A549 (cell line): ENCODE data around the gene CARD9. TPM values are rescaled to one million over a fixed set of nuclear protein-coding genes. Genes with fewer than 3 reads are reported as not detected.

Source experiments
- ATAC-seq, 2 experiments: fragments of 200-7000 bp in 1 of 2; fragments of >200 bp in 1 of 2; cut with Nextera tagmentation in 1 of 2; cut with Tn5 transposase in 1 of 2; 3 replicates each; pipeline versions ENCODE4 v1.8.0 to v1.9.1; 2018 to 2020; ENCODE audit warnings: mild to moderate bottlenecking in 1 of 2, moderate library complexity in 1 of 2
- CTCF ChIA-PET: fragments of 300-600 bp; sonication (Branson Sonifier 250); formaldehyde crosslinking; extraction: SDS; loops from one replicate; lab custom pipeline; 2021; ENCODE audit warnings: antibody characterized with exemption, inconsistent platforms; lab: Yijun Ruan, JAX
- POLR2A ChIA-PET: fragments of 350-600 bp; formaldehyde crosslinking; extraction: SDS; loops from one replicate; lab custom pipeline; 2021; ENCODE audit warnings: antibody characterized with exemption, inconsistent platforms; lab: Yijun Ruan, JAX
- DNase-seq, 2 experiments: peaks; one replicate each; pipeline versions ENCODE4 v3.0.0 to v3.0.0-alpha.2; 2011 to 2016; ENCODE audit warnings: low read depth in 1 of 2, low spot score in 1 of 2
- FAIRE-seq: peaks from 2 replicates; lab custom pipeline; 2011; peaks lifted over from hg19 to GRCh38; lab: Jason Lieb, UNC
- H3K27ac ChIP-seq, 2 experiments: fragments of >200 bp; sonication (Bioruptor Twin); formaldehyde crosslinking; 3 replicates each; pipeline ENCODE4 v1.5.1; 2016 to 2017
- H3K4me1 ChIP-seq: fragments of >200 bp; sonication (Bioruptor Twin); formaldehyde crosslinking; 3 replicates; pipeline ENCODE4 v1.6.1; 2016
- H3K4me2 ChIP-seq: fragments of >200 bp; sonication (Bioruptor Twin); formaldehyde crosslinking; 3 replicates; pipeline ENCODE4 v1.6.1; 2016
- H3K4me3 ChIP-seq: fragments of >200 bp; sonication (Bioruptor Twin); formaldehyde crosslinking; 3 replicates; pipeline ENCODE4 v1.5.1; 2016
- H3K9me3 ChIP-seq: fragments of >200 bp; sonication (Bioruptor Twin); formaldehyde crosslinking; 3 replicates; pipeline ENCODE4 v1.6.1; 2016
- CBX2 ChIP-seq: fragments of 200-600 bp; sonication (generic); IDR thresholded peaks from 2 replicates; pipeline ENCODE4 v1.6.1; 2016; ENCODE audit warnings: low read depth, mild to moderate bottlenecking, borderline replicate concordance
- CHD2 ChIP-seq: fragments of 150-350 bp; IDR thresholded peaks from 2 replicates; pipeline ENCODE4 v1.6.1; 2014; ENCODE audit warnings: low read length; ENCODE audit not compliant: partially characterized antibody
- CHD4 ChIP-seq: fragments of 200-600 bp; sonication (generic); IDR thresholded peaks from 2 replicates; pipeline ENCODE4 v1.6.1; 2016; ENCODE audit warnings: antibody characterized with exemption, mild to moderate bottlenecking, borderline replicate concordance
- EHF ChIP-seq: fragments of 250-450 bp; sonication (Bioruptor Pico); IDR thresholded peaks from 2 replicates; pipeline ENCODE4 v1.5.0; 2020; ENCODE audit warnings: mild to moderate bottlenecking
- EP300 ChIP-seq, 2 experiments: fragments of >200 bp; sonication (Bioruptor Twin); formaldehyde crosslinking; IDR thresholded peaks; 2 replicates in 1 of 2; 3 replicates in 1 of 2; pipeline ENCODE4 v1.6.1; 2016 to 2017
- FOSB ChIP-seq: fragments of 250-450 bp; sonication (Bioruptor Pico); IDR thresholded peaks from 2 replicates; pipeline ENCODE4 v1.5.0; 2020; ENCODE audit warnings: mild to moderate bottlenecking, moderate library complexity
- FOXS1 ChIP-seq: fragments of 250-450 bp; sonication (Bioruptor Pico); IDR thresholded peaks from 2 replicates; pipeline ENCODE4 v1.5.0; 2020; ENCODE audit warnings: mild to moderate bottlenecking, moderate library complexity
- GATA3 ChIP-seq: IDR thresholded peaks from 2 replicates; pipeline ENCODE4 v1.6.1; 2012; ENCODE audit warnings: borderline replicate concordance
- HDAC2 ChIP-seq: fragments of 200-600 bp; sonication (generic); IDR thresholded peaks from 2 replicates; pipeline ENCODE4 v1.6.1; 2016
- HES2 ChIP-seq: fragments of >200 bp; sonication (Bioruptor Twin); formaldehyde crosslinking; IDR thresholded peaks from 2 replicates; pipeline ENCODE4 v1.6.1; 2016
- HEYL ChIP-seq: fragments of 250-450 bp; sonication (Bioruptor Pico); IDR thresholded peaks from 2 replicates; pipeline ENCODE4 v1.8.0; 2021; ENCODE audit warnings: mild to moderate bottlenecking, moderate library complexity
- HOXA7 ChIP-seq: fragments of 250-450 bp; sonication (Bioruptor Pico); IDR thresholded peaks from 2 replicates; pipeline ENCODE4 v1.5.0; 2020; ENCODE audit warnings: mild to moderate bottlenecking, moderate library complexity
- KDM1A ChIP-seq: fragments of 200-600 bp; sonication (generic); IDR thresholded peaks from 2 replicates; pipeline ENCODE4 v1.6.1; 2016; ENCODE audit warnings: low read depth, mild to moderate bottlenecking
- NFE2L2 ChIP-seq: fragments of 150-350 bp; conservative IDR thresholded peaks from 2 replicates; pipeline ENCODE4 v1.6.1; 2014; ENCODE audit warnings: low read length
- NPAS2 ChIP-seq: fragments of 250-450 bp; sonication (Bioruptor Pico); IDR thresholded peaks from 2 replicates; pipeline ENCODE4 v1.8.0; 2022; ENCODE audit warnings: mild to moderate bottlenecking, moderate library complexity, borderline replicate concordance
- POLR2A ChIP-seq: IDR thresholded peaks from 2 replicates; pipeline ENCODE4 v1.6.1; 2012; ENCODE audit warnings: mild to moderate bottlenecking, low read length
- RARB ChIP-seq: fragments of 250-450 bp; sonication (Bioruptor Pico); IDR thresholded peaks from 2 replicates; pipeline ENCODE4 v1.8.0; 2021; ENCODE audit warnings: mild to moderate bottlenecking, moderate library complexity
- RFX5 ChIP-seq: fragments of 450-650 bp; IDR thresholded peaks from 2 replicates; pipeline ENCODE4 v1.7.1; 2014; ENCODE audit warnings: antibody characterized with exemption, mild to moderate bottlenecking, moderate library complexity
- RNF2 ChIP-seq: fragments of 200-600 bp; sonication (generic); IDR thresholded peaks from 2 replicates; pipeline ENCODE4 v1.6.1; 2016; ENCODE audit warnings: low read depth, mild to moderate bottlenecking, antibody characterized with exemption, moderate library complexity, borderline replicate concordance
- USF2 ChIP-seq: fragments of 450-650 bp; IDR thresholded peaks from 2 replicates; pipeline ENCODE4 v1.6.1; 2014; ENCODE audit warnings: antibody characterized with exemption
- ZNF302 ChIP-seq: fragments of 250-450 bp; sonication (Bioruptor Pico); IDR thresholded peaks from 2 replicates; pipeline ENCODE4 v1.9.0; 2021; ENCODE audit warnings: inconsistent platforms, mild to moderate bottlenecking, moderate library complexity
- WGBS: methylation state at CpG from one replicate; pipeline ENCODE4 v1.1.6; 2017; ENCODE audit errors: missing lambda C conversion rate; 5-methylcytosine and 5-hydroxymethylcytosine counted together
- polyA plus RNA-seq, 4 experiments: library from polyadenylated mRNA; depleted of rRNA in 3 of 4; stranded (reverse); fragments of >200 nt; fragmentation: RNase III in 1 of 4; extraction: RNeasy Plus Mini Kit Qiagen cat#74134 plus additional on column Dnase treatment in 1 of 4; gene quantifications; 2 replicates in 3 of 4; 3 replicates in 1 of 4; pipeline ENCODE4 v1.2.3, GENCODE V29; 2011 to 2017
- TF ChIP-seq, protein P1 (sequence below): fragments of 150-350 bp; IDR thresholded peaks from 2 replicates; pipeline ENCODE4 v1.6.1; 2014; ENCODE audit warnings: low read depth, mild to moderate bottlenecking, low read length
- TF ChIP-seq, protein P2 (sequence below): fragments of >200 bp; sonication (Bioruptor Twin); formaldehyde crosslinking; IDR thresholded peaks from 3 replicates; pipeline ENCODE4 v1.5.1; 2016
- TF ChIP-seq, protein P3 (sequence below): fragments of 250-450 bp; sonication (Bioruptor Pico); IDR thresholded peaks from 2 replicates; pipeline ENCODE4 v1.5.0; 2021; ENCODE audit warnings: mild to moderate bottlenecking, moderate library complexity, borderline replicate concordance

The CARD9 gene
- polyA plus RNA-seq, 2 of the 4 experiments (the other 2 are of a cell fraction): 0.21 to 0.94 TPM

- ChIA-PET POLR2A (no interaction called here), CTCF (interaction anchor here (1.1 to 3.9 kb wide), 8 partner anchors 9 to 82 kb away, joined by 4 to 26 read pairs (median 6); partner anchors contain the start of gene CARD9)
- WGBS: 92% methylated on average over 9 of the region's 9 CpGs
These were observed 7.7 kb downstream of the CARD9 start for GRCh38 chr9:136365775-136366222.

GRCh38 chr9:136364942-136365774 lies 8.3 kb downstream of the CARD9 start:
- no peaks in the 10 kb centered on the region for H3K9me3 ChIP-seq
- ATAC-seq (no peak), FAIRE-seq (no peak)
- H3K4me3 ChIP-seq: no peak overlapping the region
- H3K4me2 ChIP-seq: no peak overlapping the region
- POLR2A ChIA-PET: no interaction called here
- no peak for TF ChIP-seq HOXA7 (CRISPR knock-in tag)
- no peak for TF ChIP-seq NPAS2 (CRISPR knock-in tag)
- no peak for TF ChIP-seq RFX5
- TF ChIP-seq CHD2: no peak
- TF ChIP-seq KDM1A: no peak
- TF ChIP-seq, protein P1, sequence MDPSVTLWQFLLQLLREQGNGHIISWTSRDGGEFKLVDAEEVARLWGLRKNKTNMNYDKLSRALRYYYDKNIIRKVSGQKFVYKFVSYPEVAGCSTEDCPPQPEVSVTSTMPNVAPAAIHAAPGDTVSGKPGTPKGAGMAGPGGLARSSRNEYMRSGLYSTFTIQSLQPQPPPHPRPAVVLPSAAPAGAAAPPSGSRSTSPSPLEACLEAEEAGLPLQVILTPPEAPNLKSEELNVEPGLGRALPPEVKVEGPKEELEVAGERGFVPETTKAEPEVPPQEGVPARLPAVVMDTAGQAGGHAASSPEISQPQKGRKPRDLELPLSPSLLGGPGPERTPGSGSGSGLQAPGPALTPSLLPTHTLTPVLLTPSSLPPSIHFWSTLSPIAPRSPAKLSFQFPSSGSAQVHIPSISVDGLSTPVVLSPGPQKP: no peak
- no peak for TF ChIP-seq HES2
- no peak for TF ChIP-seq FOSB (CRISPR knock-in tag)
- TF ChIP-seq CBX2: no peak
- no peak for TF ChIP-seq POLR2A
- no peak for TF ChIP-seq HDAC2
- TF ChIP-seq, all 56 proteins: peak for 0
- WGBS: 76% methylated on average over 16 of the region's 31 CpGs
- DNase-seq: no peak
- Histone ChIP-seq H3K4me1 (peaks cover 13% of the 10 kb centered on the region; the same call in 2 of the 3 replicates), H3K27ac (no peak overlapping the region)
- CTCF ChIA-PET: interaction anchor here (0.9 to 3.9 kb wide), 10 partner anchors 10 to 75 kb away, joined by 3 to 29 read pairs (median 12); partner anchors contain the start of gene CARD9

More at GRCh38 chr9:136365775-136366222, 7.7 kb downstream of the CARD9 start:
- FAIRE-seq (no peak), ATAC-seq (no peak), DNase-seq (no peak)
- H3K4me3 ChIP-seq: no peak overlapping the region
- no peak overlapping the region for H3K27ac ChIP-seq
- no peaks in the 10 kb centered on the region for H3K9me3 ChIP-seq
- no peak overlapping the region for H3K4me2 ChIP-seq
- no peak for TF ChIP-seq GATA3
- TF ChIP-seq EP300 (IDR thresholded peaks at IDR 0.05): no peak
- no peak for TF ChIP-seq KDM1A
- TF ChIP-seq EHF (CRISPR knock-in tag): no peak
- TF ChIP-seq RNF2: no peak
- no peak for TF ChIP-seq FOSB (CRISPR knock-in tag)
- TF ChIP-seq RFX5: no peak
- TF ChIP-seq NPAS2 (CRISPR knock-in tag): no peak
- TF ChIP-seq RARB (CRISPR knock-in tag): no peak
- TF ChIP-seq, protein P2, sequence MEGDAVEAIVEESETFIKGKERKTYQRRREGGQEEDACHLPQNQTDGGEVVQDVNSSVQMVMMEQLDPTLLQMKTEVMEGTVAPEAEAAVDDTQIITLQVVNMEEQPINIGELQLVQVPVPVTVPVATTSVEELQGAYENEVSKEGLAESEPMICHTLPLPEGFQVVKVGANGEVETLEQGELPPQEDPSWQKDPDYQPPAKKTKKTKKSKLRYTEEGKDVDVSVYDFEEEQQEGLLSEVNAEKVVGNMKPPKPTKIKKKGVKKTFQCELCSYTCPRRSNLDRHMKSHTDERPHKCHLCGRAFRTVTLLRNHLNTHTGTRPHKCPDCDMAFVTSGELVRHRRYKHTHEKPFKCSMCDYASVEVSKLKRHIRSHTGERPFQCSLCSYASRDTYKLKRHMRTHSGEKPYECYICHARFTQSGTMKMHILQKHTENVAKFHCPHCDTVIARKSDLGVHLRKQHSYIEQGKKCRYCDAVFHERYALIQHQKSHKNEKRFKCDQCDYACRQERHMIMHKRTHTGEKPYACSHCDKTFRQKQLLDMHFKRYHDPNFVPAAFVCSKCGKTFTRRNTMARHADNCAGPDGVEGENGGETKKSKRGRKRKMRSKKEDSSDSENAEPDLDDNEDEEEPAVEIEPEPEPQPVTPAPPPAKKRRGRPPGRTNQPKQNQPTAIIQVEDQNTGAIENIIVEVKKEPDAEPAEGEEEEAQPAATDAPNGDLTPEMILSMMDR: no peak
- no peak for TF ChIP-seq CHD4
- TF ChIP-seq, protein P3, sequence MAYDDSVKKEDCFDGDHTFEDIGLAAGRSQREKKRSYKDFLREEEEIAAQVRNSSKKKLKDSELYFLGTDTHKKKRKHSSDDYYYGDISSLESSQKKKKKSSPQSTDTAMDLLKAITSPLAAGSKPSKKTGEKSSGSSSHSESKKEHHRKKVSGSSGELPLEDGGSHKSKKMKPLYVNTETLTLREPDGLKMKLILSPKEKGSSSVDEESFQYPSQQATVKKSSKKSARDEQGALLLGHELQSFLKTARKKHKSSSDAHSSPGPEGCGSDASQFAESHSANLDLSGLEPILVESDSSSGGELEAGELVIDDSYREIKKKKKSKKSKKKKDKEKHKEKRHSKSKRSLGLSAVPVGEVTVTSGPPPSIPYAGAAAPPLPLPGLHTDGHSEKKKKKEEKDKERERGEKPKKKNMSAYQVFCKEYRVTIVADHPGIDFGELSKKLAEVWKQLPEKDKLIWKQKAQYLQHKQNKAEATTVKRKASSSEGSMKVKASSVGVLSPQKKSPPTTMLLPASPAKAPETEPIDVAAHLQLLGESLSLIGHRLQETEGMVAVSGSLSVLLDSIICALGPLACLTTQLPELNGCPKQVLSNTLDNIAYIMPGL (CRISPR knock-in tag): no peak
- TF ChIP-seq, protein P1: no peak
- TF ChIP-seq ZNF302 (CRISPR knock-in tag): no peak
- TF ChIP-seq HEYL (CRISPR knock-in tag): no peak
- TF ChIP-seq FOXS1: no peak
- TF ChIP-seq USF2: no peak
- TF ChIP-seq NFE2L2: no peak
- H3K4me1 ChIP-seq: peaks cover 13% of the 10 kb centered on the region; the same call in 2 of the 3 replicates
